ENCODE data around the gene INSYN2A.

The INSYN2A gene

GRCh38 chr10:127194599-127194998 lies 1.8 kb downstream of the INSYN2A start:
- DNase-seq = no peak

GRCh38 chr10:127194111-127194510 lies 2.3 kb downstream of the INSYN2A start:
- no peak for DNase-seq

- no peak for DNase-seq
Measured at GRCh38 chr10:127193125-127193524, 3.3 kb downstream of the INSYN2A start.

GRCh38 chr10:127190427-127190826 lies 6.0 kb downstream of the INSYN2A start:
- no peak for DNase-seq

GRCh38 chr10:127189226-127189625 lies 7.2 kb downstream of the INSYN2A start:
- DNase-seq = no peak

GRCh38 chr10:127186813-127187212 lies 9.6 kb downstream of the INSYN2A start:
- DNase-seq = no peak

- no peak for DNase-seq
Measured at GRCh38 chr10:127184582-127184981, 11.8 kb downstream of the INSYN2A start.

GRCh38 chr10:127182161-127182560 lies 14.2 kb downstream of the INSYN2A start:
- DNase-seq = no peak

- DNase-seq = no peak
Measured at GRCh38 chr10:127179612-127180250, 16.7 kb downstream of the INSYN2A start.

- no peak for DNase-seq
Measured at GRCh38 chr10:127176649-127177048, 19.7 kb downstream of the INSYN2A start.

GRCh38 chr10:127175357-127176110 lies 20.9 kb downstream of the INSYN2A start:
- no peak for DNase-seq

GRCh38 chr10:127174866-127175265 lies 21.5 kb downstream of the INSYN2A start:
- no peak for DNase-seq

- no peak for DNase-seq
Measured at GRCh38 chr10:127168261-127168660, 28.1 kb downstream of the INSYN2A start.

GRCh38 chr10:127162841-127163240 lies 33.5 kb downstream of the INSYN2A start:
- DNase-seq = no peak

- no peak for DNase-seq
Measured at GRCh38 chr10:127161482-127161881, 34.9 kb downstream of the INSYN2A start.

GRCh38 chr10:127159648-127160245 lies 36.6 kb downstream of the INSYN2A start:
- DNase-seq = no peak

GRCh38 chr10:127158662-127159061 lies 37.7 kb downstream of the INSYN2A start:
- DNase-seq = no peak

GRCh38 chr10:127157506-127158200 lies 38.7 kb downstream of the INSYN2A start:
- no peak for DNase-seq

- DNase-seq = no peak
Measured at GRCh38 chr10:127157089-127157488, 39.3 kb downstream of the INSYN2A start.

GRCh38 chr10:127154831-127155620 lies 41.4 kb downstream of the INSYN2A start:
- DNase-seq = no peak

GRCh38 chr10:127153181-127153580 lies 43.2 kb downstream of the INSYN2A start:
- no peak for DNase-seq

- DNase-seq = no peak
Measured at GRCh38 chr10:127151981-127152699, 44.3 kb downstream of the INSYN2A start.

All from 8988T (cell line).